Activated CD4-positive, alpha-beta T cell treated with anti-CD3 and anti-CD28 coated beads, Interleukin-2, amount 50 U/mL, for 24 hours (primary cell): Measurements from ENCODE around the gene BLVRB.
A peak's percentile ranks its signal among the peaks of the same experiment; 100 is the strongest.
"Not testable (repeated sequence)": the region's sequence is repeated elsewhere in the genome, so short reads cannot be mapped to it uniquely, and the experiment has no call there.

Source experiments
- DNase-seq, 2 donors: peaks; one replicate each; pipeline ENCODE4 v3.0.0-alpha.2; 2020; ENCODE audit warnings: low read depth in 1 of 2, low spot score in 1 of 2

Gene BLVRB

DNA sequence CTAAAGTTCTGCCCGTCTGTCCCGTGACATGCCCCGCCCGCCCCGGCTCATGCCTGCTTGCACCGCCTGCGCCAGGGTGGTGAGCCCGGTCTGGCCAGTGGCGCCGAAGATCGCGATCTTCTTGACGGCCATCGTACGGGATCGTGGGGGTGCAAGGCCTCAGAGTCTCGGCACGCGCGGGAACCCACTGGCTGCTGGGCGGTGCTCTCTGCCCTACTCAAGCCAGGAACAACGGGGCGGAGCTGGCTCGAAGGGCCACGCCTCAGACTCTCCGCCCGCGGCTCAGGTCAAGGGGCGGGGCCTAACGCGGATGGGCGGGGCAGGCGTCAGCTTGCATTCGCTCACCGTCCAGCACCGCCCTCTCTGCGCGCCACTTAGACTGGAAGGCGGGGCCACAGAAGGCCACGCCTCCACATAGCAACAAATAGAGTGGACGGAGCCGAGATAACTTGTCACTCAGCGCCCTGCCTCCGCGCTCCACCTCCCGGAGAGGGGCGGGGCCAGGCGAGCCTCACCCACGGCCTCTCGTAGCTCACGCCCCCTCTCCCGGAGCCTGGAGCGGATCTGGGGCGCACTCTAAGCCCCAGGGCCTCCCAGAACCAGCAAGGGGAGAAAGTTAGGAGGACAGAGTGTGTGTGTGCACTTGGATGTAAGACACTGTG is at the start of gene BLVRB:
TSS of gene BLVRB (minus strand) at position 189 of the 662 bp plus-strand sequence. CDS start at position 132, 57 bp downstream.
- peak; percentile 99 for DNase-seq

DNA sequence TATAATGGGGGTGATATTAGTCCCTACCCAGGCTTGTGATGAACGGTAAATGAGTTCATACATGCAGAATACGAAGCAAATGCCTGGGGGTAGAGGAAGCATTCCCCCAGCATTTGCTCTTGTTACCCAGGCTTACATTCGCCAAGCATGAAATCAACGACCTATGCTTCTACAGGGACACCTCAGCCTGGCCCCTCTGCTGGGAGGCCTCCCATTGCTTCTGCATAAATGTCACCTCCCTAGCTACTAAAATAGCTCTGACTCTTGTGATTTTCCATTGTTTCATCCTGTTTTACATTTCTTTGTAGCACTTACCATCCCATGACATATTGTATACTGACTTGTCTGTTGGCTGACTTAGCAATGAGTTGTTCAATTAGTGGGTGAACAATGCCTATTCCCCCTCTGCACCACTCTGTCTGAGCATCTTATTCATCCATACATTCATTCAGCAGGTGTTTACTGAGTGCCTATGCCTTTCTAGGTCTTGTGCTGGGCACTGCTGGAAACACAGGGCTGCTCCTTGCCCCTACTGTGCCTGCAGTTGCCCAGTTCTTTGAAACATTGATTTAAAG is 48.3 kb upstream of the BLVRB start:
- DNase-seq, result no peak

DNA sequence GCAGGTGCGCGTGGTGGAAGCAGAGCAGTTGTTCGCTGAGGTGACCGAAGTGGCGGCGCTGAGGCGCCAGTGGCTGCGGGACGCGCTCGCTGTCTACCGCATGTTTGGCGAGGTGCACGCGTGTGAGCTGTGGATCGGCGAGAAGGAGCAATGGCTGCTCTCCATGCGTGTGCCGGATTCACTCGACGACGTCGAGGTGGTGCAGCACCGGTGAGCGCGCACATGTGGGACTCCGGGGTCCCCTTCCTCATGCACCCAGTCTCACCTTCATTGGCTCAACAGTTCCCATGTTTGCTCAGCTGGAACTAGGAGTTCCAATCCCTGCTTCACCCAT is 47.8 kb upstream of the BLVRB start:
- no peak for DNase-seq

DNA sequence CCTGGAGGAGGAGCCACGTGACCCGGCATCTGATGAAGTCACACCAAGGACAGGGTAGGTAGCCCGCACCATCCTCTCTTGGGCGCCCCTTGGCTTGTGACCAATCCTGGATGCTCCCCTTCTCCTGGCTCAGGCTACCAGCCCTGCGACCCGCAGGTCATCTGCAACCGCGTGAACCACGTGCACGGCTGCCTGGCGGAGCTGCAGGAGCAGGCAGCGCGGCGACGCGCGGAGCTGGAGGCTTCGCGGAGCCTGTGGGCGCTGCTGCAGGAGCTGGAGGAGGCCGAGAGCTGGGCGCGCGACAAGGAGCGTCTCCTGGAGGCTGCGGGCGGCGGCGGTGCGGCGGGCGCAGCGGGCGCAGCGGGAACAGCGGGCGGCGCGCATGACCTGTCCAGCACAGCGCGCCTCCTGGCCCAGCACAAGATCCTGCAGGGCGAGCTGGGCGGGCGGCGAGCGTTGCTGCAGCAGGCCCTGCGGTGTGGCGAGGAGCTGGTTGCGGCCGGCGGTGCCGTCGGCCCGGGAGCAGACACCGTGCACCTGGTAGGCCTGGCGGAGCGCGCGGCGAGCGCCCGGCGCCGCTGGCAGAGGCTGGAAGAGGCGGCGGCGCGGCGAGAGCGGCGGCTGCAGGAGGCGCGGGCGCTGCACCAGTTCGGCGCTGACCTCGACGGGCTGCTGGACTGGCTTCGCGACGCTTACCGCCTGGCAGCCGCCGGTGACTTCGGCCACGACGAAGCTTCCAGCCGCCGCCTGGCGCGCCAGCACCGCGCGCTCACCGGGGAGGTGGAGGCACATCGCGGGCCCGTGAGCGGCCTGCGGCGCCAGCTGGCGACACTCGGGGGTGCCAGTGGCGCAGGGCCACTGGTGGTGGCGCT is 47.2 kb upstream of the BLVRB start:
- no peak for DNase-seq

DNA sequence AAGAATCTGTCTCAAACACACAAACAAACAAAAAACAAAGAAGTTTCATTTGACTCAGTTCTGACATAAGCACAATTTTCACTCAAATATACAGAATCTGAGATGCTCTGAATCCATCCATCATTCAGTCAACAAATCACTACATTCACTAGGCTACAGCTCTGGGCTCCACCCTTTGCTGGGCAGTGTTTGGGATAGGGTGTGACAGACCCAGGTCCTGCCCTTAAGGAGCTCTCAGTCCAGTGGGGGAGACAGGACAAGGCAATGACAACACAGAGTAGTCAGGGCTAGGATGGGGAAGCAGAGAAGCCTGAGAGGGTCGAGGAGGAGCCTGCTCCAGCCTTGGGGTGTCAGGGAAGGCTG is 46.5 kb upstream of the BLVRB start:
- no peak for DNase-seq

DNA sequence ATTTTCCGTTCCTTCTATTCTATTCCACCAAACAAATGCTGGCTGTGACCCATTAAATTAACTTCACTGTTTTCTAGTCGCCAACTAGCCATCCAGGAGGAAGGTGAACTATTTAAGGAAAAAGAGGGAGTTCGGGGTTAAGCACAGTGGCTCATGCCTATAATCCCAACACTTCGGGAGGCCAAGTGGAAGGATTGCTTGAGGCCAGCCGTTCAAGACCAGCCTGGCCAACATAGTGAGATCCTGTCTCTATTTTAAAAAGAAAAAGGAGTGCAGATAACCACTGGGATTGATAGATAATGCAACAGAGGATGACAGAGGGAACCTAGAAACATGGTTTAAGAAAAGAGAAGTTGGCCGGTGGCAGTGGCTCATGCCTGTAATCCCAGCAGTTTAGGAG is 45.9 kb upstream of the BLVRB start:
- DNase-seq, result no peak

DNA sequence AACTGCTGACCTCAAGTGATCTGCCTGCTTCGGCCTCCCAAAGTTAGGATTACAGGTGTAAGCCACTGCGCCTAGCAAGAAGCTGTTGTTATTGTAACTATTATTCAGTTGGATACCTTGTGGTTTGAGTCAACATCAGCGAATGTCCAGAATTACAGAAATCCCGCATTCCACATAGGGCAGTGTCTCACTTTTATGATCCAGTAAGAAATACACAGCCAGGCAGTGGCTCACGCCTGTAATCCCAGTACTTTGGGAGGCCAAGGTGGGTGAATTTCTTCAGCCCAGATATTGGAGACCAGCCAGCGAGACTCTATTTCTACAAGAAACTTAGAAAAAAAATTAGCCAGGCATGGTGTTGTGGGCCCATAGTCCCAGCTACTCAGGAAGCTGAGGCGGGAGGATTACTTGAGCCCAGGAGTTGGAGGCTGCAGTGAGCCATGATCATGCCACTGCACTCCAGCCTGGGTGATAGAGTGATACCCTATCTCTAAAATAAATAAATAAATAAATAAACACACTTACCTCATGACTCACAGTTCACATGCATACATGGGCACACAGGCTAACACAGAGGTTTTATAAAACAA is 45.1 kb upstream of the BLVRB start:
- no peak for DNase-seq

DNA sequence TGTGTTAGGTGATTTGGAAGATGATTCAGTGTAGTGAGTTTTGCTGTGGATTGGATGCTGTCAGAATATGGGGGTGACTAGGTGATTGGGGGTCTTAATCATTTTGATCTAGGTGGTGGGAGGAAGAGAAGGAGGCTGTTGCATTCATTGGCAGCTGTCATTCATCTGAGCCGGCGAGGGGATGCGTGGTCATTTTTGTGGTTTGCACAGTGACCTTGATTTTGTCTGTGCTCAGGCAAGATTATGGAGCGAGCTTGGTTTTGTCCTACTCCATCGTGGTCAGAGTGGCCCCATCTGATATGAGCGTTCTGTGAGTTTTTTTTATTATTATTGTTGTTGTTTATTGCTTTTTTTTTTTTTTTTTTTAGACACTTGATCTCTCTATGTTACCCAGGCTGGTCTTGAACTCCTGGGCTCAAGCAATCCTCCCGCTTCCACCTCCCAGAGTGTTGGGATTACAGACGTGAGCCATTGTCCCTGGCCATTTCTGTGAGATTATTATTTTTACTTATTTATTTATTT is 43.3 kb upstream of the BLVRB start:
- no peak for DNase-seq

DNA sequence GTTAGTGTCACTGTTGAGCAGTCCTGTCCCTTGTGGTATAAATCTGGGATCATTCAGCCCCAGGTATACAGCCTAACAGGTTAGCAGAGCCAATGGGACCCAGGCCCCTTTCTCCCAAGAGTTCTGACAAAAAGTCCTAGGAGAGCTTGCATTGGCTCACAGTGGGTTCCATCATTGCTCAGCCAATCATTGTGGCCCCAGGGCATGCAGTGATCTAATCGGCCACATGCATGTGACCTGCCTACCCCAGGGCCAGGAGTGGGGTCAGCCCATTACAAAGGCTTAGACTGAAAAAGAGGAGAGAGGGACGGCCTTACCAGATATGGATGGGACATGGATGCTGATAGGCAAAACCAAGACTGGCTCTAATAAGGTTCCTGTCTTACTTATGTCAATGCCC is 42.3 kb upstream of the BLVRB start:
- no peak for DNase-seq

DNA sequence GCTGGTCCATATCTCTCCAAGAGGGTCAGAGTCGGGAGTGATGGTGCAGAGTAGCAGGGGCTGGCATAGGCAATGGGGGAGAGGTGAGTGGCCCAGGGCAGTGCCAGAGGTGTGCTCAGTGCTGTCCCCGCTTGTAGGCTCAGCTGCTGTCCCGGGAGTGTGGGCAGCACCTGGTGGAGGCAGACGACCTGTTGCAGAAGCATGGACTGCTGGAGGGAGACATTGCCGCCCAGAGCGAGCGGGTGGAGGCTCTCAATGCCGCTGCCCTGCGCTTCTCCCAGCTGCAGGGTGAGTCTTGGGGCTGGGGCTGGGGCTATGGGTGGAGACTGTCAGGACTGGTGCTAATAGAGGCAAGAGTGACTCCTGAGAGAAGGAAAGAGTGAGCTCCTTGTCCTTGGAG is 40.6 kb upstream of the BLVRB start:
- no peak for DNase-seq

DNA sequence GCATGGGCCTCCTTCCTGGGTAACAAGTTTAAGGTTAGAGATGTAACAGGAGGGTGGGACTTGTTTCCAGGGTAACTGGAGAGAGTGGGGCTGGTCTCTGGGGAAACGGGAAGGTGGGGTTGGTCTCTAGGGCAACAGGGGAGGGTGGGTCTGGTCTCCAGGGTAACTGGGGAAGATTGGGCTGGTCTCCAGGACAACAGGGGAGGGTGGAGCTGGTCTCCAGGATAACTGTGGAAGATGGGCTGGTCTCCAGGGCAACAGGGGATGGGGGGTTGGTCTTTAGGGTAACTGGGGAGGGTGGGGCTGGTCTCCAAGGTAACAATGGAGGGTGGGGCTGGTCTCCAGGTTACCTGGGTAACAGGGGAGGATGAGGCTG is 37.8 kb upstream of the BLVRB start:
- no peak for DNase-seq

DNA sequence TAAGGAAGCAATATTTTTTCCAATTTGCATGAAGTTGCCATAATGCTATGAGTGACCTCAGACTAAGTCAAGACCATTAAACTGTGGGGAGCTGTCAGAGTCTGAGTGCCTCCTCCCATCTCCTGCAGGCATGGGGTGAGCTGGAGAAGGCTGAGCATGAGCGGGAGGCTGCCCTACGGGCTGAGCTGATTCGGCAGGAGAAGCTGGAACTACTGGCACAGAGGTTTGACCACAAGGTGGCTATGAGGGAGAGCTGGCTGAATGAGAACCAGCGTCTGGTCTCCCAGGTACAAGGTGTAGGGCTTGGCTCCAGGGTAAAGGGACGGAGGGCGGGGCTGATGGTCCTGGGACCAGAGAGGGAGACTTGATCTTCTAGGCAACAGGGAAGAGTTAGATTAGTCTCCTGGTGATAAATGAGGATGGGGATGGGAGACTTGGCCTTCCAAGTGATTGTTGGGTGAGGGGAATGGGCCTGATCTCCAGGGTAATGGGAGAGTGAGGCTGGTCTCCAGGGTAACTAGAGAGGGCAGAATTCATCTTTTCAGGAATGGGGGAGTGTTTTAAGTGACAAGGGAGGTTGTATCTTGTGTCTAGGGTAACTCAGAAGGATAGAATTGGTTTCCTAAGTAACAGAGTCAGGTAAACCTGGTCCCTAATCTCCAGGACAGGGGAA is 37.2 kb upstream of the BLVRB start:
- DNase-seq, result no peak

DNA sequence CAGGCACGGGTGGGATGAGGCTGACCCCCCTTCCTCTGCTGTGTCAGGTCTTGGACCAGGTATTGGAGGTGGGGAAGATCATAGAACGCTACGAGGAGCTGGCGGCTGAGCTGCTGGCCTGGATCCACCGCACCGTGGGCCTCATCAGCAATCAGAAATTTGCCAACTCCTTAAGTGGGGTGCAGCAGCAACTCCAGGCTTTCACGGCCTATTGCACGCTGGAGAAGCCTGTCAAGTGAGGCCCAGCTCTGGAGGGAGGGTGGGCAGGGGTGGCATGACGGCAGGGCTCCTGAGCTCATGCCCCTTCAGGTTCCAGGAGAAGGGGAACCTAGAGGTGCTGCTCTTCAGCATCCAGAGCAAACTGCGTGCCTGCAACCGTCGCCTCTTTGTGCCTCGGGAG is 36.5 kb upstream of the BLVRB start:
- DNase-seq, result no peak

DNA sequence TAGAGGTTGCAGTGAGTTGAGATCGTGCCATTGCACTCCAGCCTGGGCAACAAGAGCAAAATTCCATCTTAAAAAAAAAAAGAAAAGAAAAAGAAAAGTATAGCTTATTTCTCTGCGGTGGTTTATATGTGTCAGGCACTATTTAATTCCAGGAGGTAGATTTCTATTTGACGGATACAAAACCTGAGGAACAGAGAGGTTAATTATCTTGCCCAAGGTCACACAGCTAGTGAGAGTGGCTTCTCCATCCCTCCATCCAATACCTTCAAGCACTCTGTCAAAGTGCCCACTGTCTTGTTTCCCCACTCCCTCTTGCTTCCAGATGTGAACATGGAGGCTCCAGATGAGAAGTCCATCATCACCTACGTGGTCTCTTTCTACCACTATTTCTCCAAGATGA is 36.1 kb upstream of the BLVRB start:
- DNase-seq, result no peak

DNA sequence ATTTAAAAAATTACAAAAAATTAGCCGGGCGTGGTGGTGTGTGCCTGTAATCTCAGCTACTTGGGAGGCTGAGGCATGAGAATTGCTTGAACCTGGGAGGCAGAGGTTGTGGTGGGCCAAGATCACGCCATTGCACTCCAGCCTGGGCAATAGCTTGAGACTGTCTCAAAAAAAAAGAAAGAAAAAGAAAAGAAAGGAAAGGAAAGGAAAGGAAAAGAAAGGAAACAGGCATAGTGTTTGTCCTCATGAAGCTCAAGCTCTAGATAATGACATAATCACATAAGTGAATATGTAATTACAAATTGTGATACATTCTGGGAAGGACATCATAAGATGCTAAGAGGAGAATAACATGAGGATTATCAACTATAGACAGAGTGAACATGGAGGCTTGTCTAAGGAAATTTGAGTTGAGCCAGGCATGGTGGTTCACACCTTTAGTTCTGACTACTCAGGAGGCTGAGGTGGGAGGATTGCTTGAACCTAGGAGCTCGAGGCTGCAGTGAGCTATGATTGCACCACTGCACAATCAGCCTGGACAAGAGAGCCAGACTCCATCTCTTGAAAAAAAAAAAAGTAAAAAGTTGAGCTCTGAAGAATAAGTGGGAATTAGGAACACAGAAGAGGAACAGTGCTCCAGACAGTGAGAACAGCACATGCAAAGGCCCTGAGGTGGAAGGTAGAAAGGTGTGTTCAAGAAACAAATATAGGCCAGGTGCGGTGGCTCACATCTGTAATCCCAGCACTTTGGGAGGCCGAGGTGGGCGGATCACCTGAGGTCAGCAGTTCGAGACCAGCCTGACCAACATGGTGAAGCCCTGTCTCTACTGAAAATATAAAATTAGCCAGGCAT is 35.4 kb upstream of the BLVRB start:
- not testable (repeated sequence) for DNase-seq

DNA sequence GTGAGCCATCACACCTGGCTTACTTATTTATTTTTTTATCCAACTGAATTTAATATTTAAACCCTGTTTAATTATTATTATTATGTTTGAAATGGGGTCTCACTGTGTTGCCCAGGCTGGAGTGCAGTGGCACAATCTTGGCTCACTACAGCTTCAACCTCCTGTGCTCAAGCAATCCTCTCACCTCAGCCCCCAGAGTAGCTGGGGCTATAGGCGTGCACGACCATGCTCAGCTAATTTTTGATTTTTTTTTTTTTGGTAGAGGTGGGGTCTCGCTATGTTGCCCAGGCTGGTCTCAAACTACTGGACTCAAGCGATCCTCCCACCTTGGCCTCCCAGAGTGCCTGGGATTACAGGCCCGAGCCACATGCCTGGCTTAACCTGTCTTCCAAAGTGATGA is 33.8 kb upstream of the BLVRB start:
- DNase-seq, result no peak

DNA sequence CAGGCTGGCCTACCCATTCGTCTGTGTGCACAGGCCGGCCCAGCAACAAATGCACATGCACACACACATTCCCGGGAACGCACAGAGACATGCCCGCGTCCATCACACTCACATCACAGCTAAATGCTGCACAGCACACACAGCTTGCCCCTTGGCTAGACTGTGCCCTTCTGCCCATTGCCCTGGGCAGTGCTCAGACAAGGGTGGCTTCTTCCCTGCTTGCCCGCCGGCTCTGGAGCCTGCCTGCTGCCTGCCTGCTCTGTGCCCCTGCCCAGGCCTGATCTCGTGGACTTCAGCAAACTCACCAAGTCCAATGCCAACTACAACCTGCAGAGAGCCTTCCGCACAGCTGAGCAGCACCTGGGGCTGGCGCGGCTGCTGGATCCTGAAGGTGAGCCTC is 31.7 kb upstream of the BLVRB start:
- DNase-seq, result no peak

DNA sequence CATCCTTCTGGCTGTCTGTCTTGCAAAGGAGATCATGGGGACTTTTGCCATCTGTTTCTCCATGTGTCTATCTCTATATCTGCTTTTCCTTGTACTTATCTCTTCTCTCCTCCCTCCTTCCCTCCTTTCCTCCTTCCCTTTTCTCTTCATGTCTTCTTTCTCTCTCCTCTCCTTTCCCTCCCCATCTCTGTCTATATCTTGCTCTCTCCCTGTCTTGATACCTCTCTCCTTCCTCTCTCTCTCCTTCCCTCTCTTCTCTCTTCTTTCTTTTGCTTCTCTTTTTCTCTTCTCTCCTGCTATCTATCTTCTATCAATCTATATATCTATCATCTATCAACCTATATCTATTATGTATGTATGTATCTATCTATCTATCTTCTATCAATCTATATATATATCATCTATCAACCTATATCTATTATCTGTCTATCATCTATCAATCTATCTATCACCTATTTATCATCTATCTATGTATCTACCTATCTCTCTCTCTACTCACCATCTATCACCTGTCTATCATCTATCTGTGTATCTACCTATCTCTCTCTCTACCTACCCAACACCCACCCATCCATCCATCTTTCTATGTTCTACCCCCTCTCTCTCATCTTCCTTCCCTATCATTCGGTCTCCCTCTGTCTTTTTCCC is 28.8 kb upstream of the BLVRB start:
- DNase-seq, result no peak

DNA sequence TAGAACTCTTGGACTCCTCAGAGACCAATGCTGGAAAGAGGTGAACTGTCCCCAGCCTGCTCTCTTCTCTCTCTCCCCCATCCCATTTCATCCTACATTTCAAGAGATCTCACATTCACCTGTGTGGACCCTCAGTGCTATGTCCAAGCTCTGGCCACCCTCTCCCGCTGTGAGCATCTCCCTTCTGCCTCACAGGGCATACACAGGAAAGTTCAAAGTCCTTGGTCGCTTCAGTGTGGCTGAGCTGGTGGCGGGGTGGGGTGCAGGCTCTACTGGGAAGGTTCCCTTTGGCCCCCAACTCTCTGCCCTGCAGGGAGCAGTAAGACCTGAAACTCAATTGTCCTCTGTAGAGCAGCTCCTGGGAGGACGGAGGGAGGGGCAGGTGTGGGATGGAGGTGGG is 28.2 kb upstream of the BLVRB start:
- no peak for DNase-seq

DNA sequence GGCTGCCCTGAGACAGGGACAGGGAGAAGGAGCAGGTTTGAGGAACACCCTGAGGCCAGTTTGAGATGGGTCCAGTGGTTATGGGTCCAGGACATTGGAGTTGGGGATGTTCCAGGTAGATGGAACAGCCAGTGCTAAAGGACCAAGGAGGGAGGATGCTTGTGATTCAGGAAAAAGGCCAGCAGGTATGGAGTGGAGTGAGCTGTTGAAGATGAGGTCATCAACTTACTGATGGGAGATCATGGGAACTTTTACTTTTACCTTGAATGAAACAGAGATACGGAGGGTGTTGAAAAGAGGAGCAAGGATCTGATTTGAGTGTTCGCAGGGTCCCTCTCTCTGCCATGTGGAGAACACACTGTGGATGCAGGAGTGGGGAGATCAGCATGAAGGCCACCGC is 26.7 kb upstream of the BLVRB start:
- DNase-seq, result no peak
